ENCODE measurements around the gene ZNRD2. TPM values are rescaled to one million over a fixed set of nuclear protein-coding genes. Genes with fewer than 3 reads are reported as not detected.

The ZNRD2 gene
- total RNA-seq, 1 experiment from 2014 or later: 61.2 TPM

DNA sequence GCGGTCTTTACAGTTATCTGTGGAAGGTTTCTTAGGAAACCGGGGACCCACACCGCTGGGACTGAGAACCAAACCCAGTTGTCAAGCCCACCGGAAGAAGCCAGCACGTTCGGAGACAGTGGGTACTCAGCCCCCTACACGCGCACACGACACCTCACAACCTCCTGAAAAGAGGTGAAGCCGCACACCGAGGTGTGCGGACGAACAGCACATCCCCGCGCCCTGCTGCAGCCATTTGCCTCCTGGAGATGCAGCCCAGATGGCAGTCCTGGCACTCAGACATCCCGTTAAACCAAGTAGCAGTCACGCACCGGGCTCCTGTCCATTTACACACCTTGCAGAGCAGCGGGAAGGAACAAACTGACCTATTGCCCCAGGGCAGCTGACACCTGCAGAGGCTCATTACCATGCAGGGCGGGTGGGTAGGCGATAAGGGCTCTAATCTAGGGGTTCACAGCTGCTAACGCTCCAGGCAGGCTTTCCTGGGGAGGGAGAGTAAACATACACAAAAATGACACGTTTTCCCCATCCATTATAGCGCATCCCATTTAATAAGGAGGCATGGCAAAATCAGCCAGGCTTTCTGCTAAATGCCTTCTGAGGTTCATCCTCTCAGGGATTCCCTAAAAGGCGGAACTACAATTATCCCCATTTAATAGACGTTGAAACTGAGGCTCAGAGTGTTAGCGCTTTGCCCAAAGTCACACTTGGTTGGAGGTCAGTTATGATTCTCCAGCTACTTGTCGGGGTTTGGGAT, 4.7 kb downstream of the ZNRD2 start:
- ATAC-seq: no peak
- ChIA-PET CTCF (interaction anchor here (2.2 kb wide), 1 partner anchor 19 kb away, joined by 7 read pairs; no protein-coding TSS in a partner anchor), POLR2A (interaction anchor here (0.5 kb wide), 1 partner anchor 56 kb away, joined by 3 read pairs; no protein-coding TSS in a partner anchor)
- Histone ChIP-seq H3K4me1 (ENCODE audit: control insufficient read depth, insufficient read depth, low read length) (peaks cover 50% of the 10 kb centered on the region), H3K36me3 (ENCODE audit: control insufficient read depth, insufficient read depth, low read length) (no peaks in the 10 kb centered on the region; the same call in 1 of the 2 replicates), H3K4me3 (ENCODE audit: low read depth in 2 of 2, low read length in 2 of 2) (peak overlapping the region; percentile 82 to 93), H3K9me3 (ENCODE audit: control insufficient read depth, insufficient read depth, low read depth, low read length) (no peaks in the 10 kb centered on the region), H3K27me3 (ENCODE audit: control insufficient read depth, insufficient read depth, low read length) (no peaks in the 10 kb centered on the region), H3K27ac (ENCODE audit: low read length) (peak overlapping the region; percentile 99)
- in situ Hi-C loops (cut with HindIII; ENCODE audit: low pct_unique_long_range_greater_than_20kb, low sequenced_read_pairs) (no loop called here), intact Hi-C loops (cut with micrococcal nuclease; ENCODE audit: unreplicated experiment) (no loop called here)
- TF ChIP-seq, protein P1, sequence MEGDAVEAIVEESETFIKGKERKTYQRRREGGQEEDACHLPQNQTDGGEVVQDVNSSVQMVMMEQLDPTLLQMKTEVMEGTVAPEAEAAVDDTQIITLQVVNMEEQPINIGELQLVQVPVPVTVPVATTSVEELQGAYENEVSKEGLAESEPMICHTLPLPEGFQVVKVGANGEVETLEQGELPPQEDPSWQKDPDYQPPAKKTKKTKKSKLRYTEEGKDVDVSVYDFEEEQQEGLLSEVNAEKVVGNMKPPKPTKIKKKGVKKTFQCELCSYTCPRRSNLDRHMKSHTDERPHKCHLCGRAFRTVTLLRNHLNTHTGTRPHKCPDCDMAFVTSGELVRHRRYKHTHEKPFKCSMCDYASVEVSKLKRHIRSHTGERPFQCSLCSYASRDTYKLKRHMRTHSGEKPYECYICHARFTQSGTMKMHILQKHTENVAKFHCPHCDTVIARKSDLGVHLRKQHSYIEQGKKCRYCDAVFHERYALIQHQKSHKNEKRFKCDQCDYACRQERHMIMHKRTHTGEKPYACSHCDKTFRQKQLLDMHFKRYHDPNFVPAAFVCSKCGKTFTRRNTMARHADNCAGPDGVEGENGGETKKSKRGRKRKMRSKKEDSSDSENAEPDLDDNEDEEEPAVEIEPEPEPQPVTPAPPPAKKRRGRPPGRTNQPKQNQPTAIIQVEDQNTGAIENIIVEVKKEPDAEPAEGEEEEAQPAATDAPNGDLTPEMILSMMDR (IDR thresholded peaks at IDR 0.05): no peak
- TF ChIP-seq SIN3A (IDR thresholded peaks at IDR 0.05; ENCODE audit: borderline replicate concordance, insufficient read depth, low read depth, low read length) (no peak), TCF7L2 (IDR thresholded peaks at IDR 0.05; ENCODE audit: low read depth, low read length) (no peak), POLR2AphosphoS5 (IDR thresholded peaks at IDR 0.05; ENCODE audit: low read depth, low read length) (no peak; the same call in none of the 2 replicates)
- TF ChIP-seq, protein P2, sequence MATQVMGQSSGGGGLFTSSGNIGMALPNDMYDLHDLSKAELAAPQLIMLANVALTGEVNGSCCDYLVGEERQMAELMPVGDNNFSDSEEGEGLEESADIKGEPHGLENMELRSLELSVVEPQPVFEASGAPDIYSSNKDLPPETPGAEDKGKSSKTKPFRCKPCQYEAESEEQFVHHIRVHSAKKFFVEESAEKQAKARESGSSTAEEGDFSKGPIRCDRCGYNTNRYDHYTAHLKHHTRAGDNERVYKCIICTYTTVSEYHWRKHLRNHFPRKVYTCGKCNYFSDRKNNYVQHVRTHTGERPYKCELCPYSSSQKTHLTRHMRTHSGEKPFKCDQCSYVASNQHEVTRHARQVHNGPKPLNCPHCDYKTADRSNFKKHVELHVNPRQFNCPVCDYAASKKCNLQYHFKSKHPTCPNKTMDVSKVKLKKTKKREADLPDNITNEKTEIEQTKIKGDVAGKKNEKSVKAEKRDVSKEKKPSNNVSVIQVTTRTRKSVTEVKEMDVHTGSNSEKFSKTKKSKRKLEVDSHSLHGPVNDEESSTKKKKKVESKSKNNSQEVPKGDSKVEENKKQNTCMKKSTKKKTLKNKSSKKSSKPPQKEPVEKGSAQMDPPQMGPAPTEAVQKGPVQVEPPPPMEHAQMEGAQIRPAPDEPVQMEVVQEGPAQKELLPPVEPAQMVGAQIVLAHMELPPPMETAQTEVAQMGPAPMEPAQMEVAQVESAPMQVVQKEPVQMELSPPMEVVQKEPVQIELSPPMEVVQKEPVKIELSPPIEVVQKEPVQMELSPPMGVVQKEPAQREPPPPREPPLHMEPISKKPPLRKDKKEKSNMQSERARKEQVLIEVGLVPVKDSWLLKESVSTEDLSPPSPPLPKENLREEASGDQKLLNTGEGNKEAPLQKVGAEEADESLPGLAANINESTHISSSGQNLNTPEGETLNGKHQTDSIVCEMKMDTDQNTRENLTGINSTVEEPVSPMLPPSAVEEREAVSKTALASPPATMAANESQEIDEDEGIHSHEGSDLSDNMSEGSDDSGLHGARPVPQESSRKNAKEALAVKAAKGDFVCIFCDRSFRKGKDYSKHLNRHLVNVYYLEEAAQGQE (IDR thresholded peaks at IDR 0.05; ENCODE audit: insufficient read depth in 1 of 2, low read depth in 2 of 2, low read length in 1 of 2): no peak
- DNase-seq (ENCODE audit: low read depth, low spot score): no peak
- BruUV-seq (replicated peaks): no TSS peak

DNA sequence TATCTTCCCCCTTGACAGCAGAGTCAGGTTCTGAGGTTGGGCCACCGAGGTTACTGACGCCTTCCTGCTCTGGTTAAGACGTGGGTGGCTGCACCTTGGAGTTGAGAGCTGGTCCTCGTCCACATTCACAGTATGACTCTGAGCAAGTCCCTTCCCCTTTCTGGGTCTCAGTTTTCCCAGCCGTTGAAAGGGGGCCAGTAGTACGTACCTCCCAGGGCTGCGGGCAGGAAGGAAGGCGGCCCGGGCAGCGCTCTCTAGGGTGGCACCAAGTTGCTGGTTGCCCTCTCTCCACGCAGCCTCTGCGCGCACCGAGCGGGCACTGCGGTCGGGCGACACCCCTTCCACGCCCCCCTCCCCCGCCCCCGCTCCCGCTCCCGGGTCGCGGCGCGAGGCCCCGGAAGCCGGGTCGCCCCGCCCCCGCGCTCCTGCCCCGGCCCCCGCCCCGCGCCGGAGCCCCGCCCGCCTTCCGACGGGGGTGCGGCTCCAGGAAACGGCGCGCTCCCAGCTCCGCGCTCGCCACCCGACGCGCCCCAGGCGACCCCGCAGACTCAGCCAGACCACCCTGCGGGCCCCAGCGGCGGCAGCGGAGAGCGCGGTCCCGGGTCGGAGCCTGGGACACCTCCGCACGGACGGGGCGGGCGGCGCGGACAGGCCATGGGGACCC, 5.4 kb downstream of the ZNRD2 start, which contains the start of gene EHBP1L1:
Gene EHBP1L1, plus strand, starts transcription at position 486 of the 664 bp plus-strand sequence. CDS start 250 bp downstream, outside the sequence.
- H3K36me3 ChIP-seq (ENCODE audit: control insufficient read depth, insufficient read depth, low read length): no peaks in the 10 kb centered on the region; the same call in 1 of the 2 replicates
- intact Hi-C loops (cut with micrococcal nuclease; ENCODE audit: unreplicated experiment) (loop anchor here (2.0 kb wide), 1 partner anchor 39 kb away; the partner anchor contains the start of genes MAP3K11 and PCNX3), in situ Hi-C loops (cut with HindIII; ENCODE audit: low pct_unique_long_range_greater_than_20kb, low sequenced_read_pairs) (no loop called here)
- ATAC-seq: peak; percentile 26
- H3K27ac ChIP-seq (ENCODE audit: low read length): peak within 1 kb of the TSS; percentile 99
- no TSS peak for BruUV-seq (replicated peaks)
- H3K4me1 ChIP-seq (ENCODE audit: control insufficient read depth, insufficient read depth, low read length): peaks cover 50% of the 10 kb centered on the region
- no peaks in the 10 kb centered on the region for H3K27me3 ChIP-seq (ENCODE audit: control insufficient read depth, insufficient read depth, low read length)
- ChIA-PET CTCF (interaction anchor here (0.5 to 2.2 kb wide), 4 partner anchors 12 to 727 kb away, joined by 3 to 7 read pairs (median 4); no protein-coding TSS in a partner anchor), POLR2A (interaction anchor here (0.5 kb wide), 1 partner anchor 57 kb away, joined by 3 read pairs; no protein-coding TSS in a partner anchor)
- H3K9me3 ChIP-seq (ENCODE audit: control insufficient read depth, insufficient read depth, low read depth, low read length): no peaks in the 10 kb centered on the region
- DNase-seq (ENCODE audit: low read depth, low spot score): no peak
- TF ChIP-seq TCF7L2 (IDR thresholded peaks at IDR 0.05; ENCODE audit: low read depth, low read length) (no peak), SIN3A (IDR thresholded peaks at IDR 0.05; ENCODE audit: borderline replicate concordance, insufficient read depth, low read depth, low read length) (no peak), POLR2AphosphoS5 (IDR thresholded peaks at IDR 0.05; ENCODE audit: low read depth, low read length) (no peak)
- TF ChIP-seq, protein P1 (IDR thresholded peaks at IDR 0.05): no peak
- TF ChIP-seq, protein P2 (IDR thresholded peaks at IDR 0.05; ENCODE audit: insufficient read depth in 1 of 2, low read depth in 2 of 2, low read length in 1 of 2): no peak
- H3K4me3 ChIP-seq (ENCODE audit: low read depth in 2 of 2, low read length in 2 of 2): peak within 1 kb of the TSS; percentile 82 to 93
